Measurements from ENCODE around the gene BSG. TPM values are rescaled to one million over a fixed set of nuclear protein-coding genes. Genes with fewer than 3 reads are reported as not detected.

BSG gene
- total and polyA plus RNA-seq, 9 of the 15 experiments (the other 6 are each of a cell fraction or from before 2014, with no cell fraction given) = 4.6 to 495 (median 187) TPM

GRCh38 chr19:572743-573518, 535 bp downstream of the BSG start (continued):
- 0 out of 2 replicates have a peak, but pooled peaks have one; percentile 47 for TF ChIP-seq RERE (CRISPR knock-in tag; IDR thresholded peaks at IDR 0.05; ENCODE audit: borderline replicate concordance)
- TF ChIP-seq ZNF668 (CRISPR knock-in tag; IDR thresholded peaks at IDR 0.05) = no peak
- TF ChIP-seq PREB (CRISPR knock-in tag; IDR thresholded peaks at IDR 0.05) = no peak
- no peak for TF ChIP-seq ZNF644 (tag; IDR thresholded peaks at IDR 0.05; ENCODE audit: low read depth)
- no peak for TF ChIP-seq ZBTB5 (IDR thresholded peaks at IDR 0.05)
- no peak for TF ChIP-seq PCBP2 (IDR thresholded peaks at IDR 0.05; ENCODE audit: low read depth, low read length, poor library complexity, severe bottlenecking)
- TF ChIP-seq ZNF431 (CRISPR knock-in tag; IDR thresholded peaks at IDR 0.05) = no peak
- no peak for TF ChIP-seq HDAC3 (IDR thresholded peaks at IDR 0.05; ENCODE audit: borderline replicate concordance, partially characterized antibody)
- no peak for TF ChIP-seq ZBTB33 (CRISPR knock-in tag; IDR thresholded peaks at IDR 0.05)
- no peak for TF ChIP-seq MEF2A (IDR thresholded peaks at IDR 0.05; ENCODE audit: control insufficient read depth, low read depth, low read length)
- no peak for TF ChIP-seq POLR3A (IDR thresholded peaks at IDR 0.05; ENCODE audit: borderline replicate concordance, extremely low read depth, insufficient read depth, insufficient read length)
- no peak for TF ChIP-seq ZNF23 (CRISPR knock-in tag; IDR thresholded peaks at IDR 0.05)
- no peak for TF ChIP-seq ZNF586 (CRISPR knock-in tag; conservative IDR thresholded peaks at IDR 0.05)
- TF ChIP-seq CSDE1 (IDR thresholded peaks at IDR 0.05) = no peak
- TF ChIP-seq RBM34 (IDR thresholded peaks at IDR 0.05; ENCODE audit: borderline replicate concordance, insufficient read depth, low read length) = no peak
- TF ChIP-seq NFXL1 (CRISPR knock-in tag; IDR thresholded peaks at IDR 0.05) = no peak
